ENCODE data around the gene LGALS7B.
"Not testable (repeated sequence)": the region's sequence is repeated elsewhere in the genome, so short reads cannot be mapped to it uniquely, and the experiment has no call there.

LGALS7B gene

GRCh38 chr19:38788478-38789243 lies at the start of gene LGALS7B:
Gene LGALS7B (plus strand): TSS chr19:38789200. CDS start chr19:38789227, 27 bp downstream.
- in situ Hi-C loops (cut with HindIII; ENCODE audit: low sequenced_read_pairs): no loop called here

DNA sequence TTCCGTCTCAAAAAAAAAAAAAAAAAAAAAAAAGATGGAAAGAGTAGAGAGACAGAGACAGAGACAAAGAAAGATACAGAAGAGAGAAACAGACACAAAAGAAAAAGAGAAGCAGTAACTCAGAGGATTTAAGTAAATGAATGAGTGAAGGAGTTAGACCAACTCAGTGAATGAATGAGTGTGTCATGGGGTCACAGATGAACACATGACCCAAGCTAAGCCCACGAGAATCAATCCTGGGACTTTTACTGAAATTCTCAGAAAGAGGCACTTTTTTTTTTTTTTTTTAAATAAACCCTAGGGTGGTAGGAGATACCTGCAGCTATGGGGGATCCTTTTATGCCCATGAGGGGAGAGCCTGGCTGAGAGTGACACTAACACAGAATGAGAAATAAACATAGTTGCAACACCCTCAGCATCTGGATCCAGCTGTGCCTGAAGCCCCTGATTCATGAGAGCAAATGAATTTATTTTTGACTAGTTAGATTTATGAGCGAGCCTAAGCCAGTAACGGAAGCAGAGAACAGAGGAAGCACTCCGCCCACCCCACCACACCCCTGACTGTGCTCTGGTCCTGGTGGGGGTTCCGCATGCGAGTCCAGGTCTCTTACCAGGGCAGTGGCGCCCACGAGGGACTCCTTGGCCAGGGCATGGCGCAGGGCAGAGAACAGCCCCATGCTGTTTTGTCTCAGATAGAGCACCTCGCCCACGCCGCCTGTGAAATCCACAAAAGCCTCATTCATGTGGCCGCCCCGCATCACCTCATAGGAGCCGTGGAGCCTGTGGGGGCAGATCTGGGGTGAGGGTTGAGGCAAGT lies 49.4 kb upstream of the LGALS7B start:
- in situ Hi-C loops (cut with HindIII; ENCODE audit: low sequenced_read_pairs): no loop called here

- in situ Hi-C loops (cut with HindIII; ENCODE audit: low sequenced_read_pairs): no loop called here
Observed at GRCh38 chr19:38740257-38740592, 48.8 kb upstream of the LGALS7B start.

DNA sequence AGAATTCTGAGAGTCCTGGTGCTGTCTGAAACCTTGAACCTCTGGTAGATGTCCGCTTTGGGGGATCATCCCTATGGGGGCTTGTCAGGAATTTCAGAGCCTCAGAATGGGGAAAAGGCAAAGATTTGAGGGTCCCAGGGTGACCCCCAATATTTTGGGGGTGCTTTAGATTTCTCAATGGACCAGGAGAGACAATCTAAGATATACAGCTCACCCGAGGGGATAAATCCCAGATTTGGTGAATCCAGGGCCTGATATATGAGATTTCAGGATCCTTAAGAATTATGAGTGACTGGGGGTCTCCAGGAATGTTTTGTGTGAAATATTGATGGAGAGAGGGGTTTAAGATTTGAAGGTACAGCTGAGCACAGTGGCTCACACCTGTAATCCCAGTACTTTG lies 48.1 kb upstream of the LGALS7B start:
- in situ Hi-C loops (cut with HindIII; ENCODE audit: low sequenced_read_pairs): no loop called here

GRCh38 chr19:38741670-38742069 lies 47.3 kb upstream of the LGALS7B start:
- in situ Hi-C loops (cut with HindIII; ENCODE audit: low sequenced_read_pairs): no loop called here

- in situ Hi-C loops (cut with HindIII; ENCODE audit: low sequenced_read_pairs): no loop called here
Observed at GRCh38 chr19:38742296-38742695, 46.7 kb upstream of the LGALS7B start.

GRCh38 chr19:38742906-38743305 lies 46.1 kb upstream of the LGALS7B start:
- in situ Hi-C loops (cut with HindIII; ENCODE audit: low sequenced_read_pairs): no loop called here

DNA sequence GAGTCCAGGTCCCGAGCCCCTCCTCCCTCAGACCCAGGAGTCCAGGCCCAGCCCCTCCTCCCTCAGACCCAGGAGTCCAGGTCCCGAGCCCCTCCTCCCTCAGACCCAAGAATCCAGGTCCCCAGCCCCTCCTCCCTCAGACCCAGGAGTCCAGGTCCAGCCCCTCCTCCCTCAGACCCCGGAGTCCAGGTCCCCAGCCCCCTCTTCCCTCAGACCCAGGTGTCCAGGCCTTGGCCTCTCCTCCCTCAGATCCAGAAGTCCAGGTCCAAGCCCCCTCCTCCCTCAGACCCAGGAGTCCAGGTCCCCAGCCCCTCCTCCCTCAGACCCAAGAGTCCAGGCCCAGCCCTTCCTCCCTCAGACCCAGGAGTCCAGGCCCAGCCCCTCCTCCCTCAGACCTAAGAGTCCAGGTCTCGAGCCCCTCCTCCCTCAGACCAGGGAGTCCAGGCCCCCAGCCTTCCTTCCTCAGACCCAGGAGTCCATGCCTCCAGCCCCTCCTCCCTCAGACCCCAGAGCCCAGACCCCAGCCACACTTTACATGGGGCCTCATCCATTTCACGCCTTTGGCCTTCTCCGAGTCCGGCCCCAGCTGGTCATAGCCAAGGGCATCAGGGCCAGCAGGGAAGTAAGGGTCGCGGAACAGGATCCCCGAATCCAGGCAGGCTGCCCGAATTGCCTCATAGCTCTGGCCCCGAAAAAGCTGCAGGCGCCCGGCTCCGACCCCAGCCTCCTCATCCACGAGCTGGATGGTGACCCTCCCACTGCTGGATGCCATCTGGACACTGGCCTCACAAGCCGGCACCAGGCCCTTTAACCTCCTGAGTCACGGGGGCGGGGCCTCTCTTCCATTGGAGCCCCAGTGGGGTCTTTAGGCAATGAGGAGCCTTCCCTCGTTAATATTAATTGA lies 45.4 kb upstream of the LGALS7B start:
- in situ Hi-C loops (cut with HindIII; ENCODE audit: low sequenced_read_pairs): no loop called here

GRCh38 chr19:38744298-38744681 lies 44.7 kb upstream of the LGALS7B start, which contains the start of gene CAPN12:
Gene CAPN12 (minus strand): TSS chr19:38744474. CDS start chr19:38744165, 309 bp downstream.
- in situ Hi-C loops (cut with HindIII; ENCODE audit: low sequenced_read_pairs): no loop called here

- in situ Hi-C loops (cut with HindIII; ENCODE audit: low sequenced_read_pairs): no loop called here
Observed at GRCh38 chr19:38744874-38745273, 44.1 kb upstream of the LGALS7B start.

- in situ Hi-C loops (cut with HindIII; ENCODE audit: low sequenced_read_pairs): no loop called here
Observed at GRCh38 chr19:38745316-38745715, 43.7 kb upstream of the LGALS7B start.

DNA sequence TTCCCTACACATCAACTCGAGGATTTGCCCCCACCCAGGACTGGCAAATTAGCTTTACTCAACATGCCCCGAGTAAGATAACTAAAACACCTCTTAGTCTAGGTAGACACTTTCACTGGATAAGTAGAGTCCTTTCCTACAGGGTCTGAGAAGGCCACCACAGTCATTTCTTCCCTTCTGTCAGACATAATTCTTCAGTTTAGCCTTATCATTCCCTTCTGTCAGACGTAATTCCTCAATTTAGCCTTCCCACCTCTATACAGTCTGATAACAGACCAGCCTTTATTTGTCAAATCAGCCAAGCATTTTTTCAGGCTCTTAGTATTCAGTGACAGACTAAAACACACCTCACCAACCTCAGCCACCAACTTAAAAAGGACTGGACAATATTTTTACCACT lies 35.2 kb upstream of the LGALS7B start:
- in situ Hi-C loops (cut with HindIII; ENCODE audit: low sequenced_read_pairs): not testable (repeated sequence)

DNA sequence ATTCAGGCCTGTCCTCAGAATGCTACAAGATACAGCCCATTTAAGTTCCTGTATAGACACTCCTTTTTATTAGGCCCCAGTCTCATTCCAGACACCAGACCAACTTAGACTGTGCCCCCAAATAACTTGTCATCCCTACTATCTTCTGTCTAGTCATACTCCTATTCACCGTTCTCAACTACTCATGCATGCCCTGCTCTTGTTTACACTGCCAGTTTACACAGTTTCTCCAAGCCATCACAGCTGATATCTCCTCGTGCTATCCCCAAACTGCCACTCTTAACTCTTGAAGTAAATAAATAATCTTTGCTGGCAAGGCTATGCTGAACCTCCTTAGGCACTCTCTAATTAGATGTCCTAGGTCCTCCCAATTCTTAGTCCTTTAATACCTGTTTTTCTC lies 34.8 kb upstream of the LGALS7B start:
- in situ Hi-C loops (cut with HindIII; ENCODE audit: low sequenced_read_pairs): not testable (repeated sequence)

DNA sequence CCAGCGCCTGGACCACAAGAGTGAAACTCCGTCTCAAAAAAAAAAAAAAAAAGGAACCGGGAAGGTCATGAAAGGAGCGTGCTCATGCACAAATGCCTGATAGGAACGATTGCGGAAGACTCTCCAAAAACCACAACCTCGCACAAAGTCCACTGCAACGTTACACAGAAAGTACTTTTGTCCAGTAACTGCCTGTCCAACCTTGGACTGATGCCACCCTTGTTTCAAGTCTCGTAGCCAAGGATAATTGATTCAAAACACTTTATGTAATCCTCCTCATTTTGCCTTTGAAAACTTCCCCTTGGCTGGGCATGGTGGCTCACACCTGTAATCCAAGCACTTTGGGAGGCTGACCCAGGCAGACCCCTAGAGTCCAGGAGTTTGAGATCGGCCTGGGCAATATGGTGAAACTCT lies 29.4 kb upstream of the LGALS7B start:
- in situ Hi-C loops (cut with HindIII; ENCODE audit: low sequenced_read_pairs): no loop called here

DNA sequence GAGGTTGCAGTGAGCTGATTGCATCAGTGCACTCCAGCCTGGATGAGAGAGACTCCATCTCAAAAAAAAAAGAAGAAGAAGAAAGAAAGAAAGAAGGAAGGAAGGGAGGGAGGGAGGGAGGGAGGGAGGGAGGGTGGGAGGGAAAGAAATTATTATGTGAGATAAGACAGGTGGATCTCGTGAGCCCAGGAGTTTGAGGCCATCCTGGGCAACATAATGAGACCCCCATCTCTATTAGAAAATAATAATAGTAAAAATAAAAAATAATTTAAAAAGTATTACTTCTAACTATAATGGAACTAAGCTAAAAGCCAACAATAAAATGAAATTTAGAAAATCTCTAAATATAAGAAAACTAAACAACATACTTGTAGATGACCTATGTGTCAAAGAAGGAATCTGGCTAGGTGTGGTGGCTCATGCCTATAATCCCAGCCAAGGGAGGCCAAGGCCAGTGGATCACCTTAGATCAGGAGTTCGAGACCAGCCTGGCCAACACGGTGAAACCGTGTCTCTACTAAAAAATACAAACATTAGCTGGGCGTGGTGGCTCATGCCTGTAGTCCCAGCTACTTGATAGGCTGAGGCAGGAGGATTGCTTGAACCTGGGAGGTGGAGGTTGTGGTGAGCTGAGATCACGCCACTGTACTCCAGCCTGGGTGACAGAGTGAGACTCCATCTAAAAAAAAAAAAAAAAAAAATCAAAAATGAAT lies 28.0 kb upstream of the LGALS7B start:
- in situ Hi-C loops (cut with HindIII; ENCODE audit: low sequenced_read_pairs): not testable (repeated sequence)

GRCh38 chr19:38761884-38762389 lies 27.1 kb upstream of the LGALS7B start:
- in situ Hi-C loops (cut with HindIII; ENCODE audit: low sequenced_read_pairs): not testable (repeated sequence)

GRCh38 chr19:38763795-38764220 lies 25.2 kb upstream of the LGALS7B start:
- in situ Hi-C loops (cut with HindIII; ENCODE audit: low sequenced_read_pairs): no loop called here

DNA sequence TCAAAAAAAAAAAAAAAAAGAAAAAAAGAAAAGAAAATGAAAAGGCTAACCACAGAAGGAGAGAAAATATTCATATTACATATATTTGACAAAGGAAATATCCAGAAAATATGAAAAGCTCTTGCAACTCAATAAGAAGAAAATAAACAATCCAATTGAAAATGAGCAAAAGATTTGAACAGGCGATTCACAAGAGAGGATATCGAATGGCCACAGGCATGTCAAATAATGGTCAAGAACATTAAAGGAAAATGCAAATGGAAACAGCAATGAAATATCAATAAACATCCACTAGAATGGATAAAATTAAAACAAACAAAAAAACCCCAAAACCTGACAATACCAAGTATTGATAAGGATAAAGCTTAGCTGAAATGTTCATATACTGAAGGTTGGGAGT lies 23.8 kb upstream of the LGALS7B start:
- in situ Hi-C loops (cut with HindIII; ENCODE audit: low sequenced_read_pairs): no loop called here

- in situ Hi-C loops (cut with HindIII; ENCODE audit: low sequenced_read_pairs): no loop called here
Observed at GRCh38 chr19:38766276-38767047, 22.5 kb upstream of the LGALS7B start.
